Renal pelvis (tissue), 12 donors: ENCODE data around the gene CCNC. TPM values are rescaled to one million over a fixed set of nuclear protein-coding genes. Genes with fewer than 3 reads are reported as not detected.

Source experiments
- DNase-seq: peaks from one replicate; pipeline ENCODE4 v3.0.0-alpha.2; 2013
- long read RNA-seq, 16 experiments: transcript quantifications; one replicate each; lab custom pipeline, GENCODE V29; 2026
- polyA plus RNA-seq, 3 donors: library from polyadenylated mRNA; unstranded; fragments of 120-200 nt; gene quantifications; one replicate each; pipeline ENCODE4 v1.2.1, GENCODE V29; 2013; ENCODE audit not compliant: insufficient read length in 3 of 3

CCNC gene, protein sequence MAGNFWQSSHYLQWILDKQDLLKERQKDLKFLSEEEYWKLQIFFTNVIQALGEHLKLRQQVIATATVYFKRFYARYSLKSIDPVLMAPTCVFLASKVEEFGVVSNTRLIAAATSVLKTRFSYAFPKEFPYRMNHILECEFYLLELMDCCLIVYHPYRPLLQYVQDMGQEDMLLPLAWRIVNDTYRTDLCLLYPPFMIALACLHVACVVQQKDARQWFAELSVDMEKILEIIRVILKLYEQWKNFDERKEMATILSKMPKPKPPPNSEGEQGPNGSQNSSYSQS
- polyA plus RNA-seq: 10 to 100 TPM; 70.5 to 89.3 (median 85.9) TPM
- long read RNA-seq, donor 1, transcript CCNC-210 (12 exons, 2,473 nt): major isoform, 29 of 32 reads
- long read RNA-seq, donor 1, partial matches to known transcripts: 0 of 32 reads
- long read RNA-seq, donor 1, other reads (novel, unspliced or antisense): 0 of 32 reads
- long read RNA-seq, donor 2, transcript CCNC-210 (12 exons, 2,473 nt): major isoform, 25 of 33 reads
- long read RNA-seq, donor 2, partial matches to known transcripts: 0 of 33 reads
- long read RNA-seq, donor 2, other reads (novel, unspliced or antisense): 0 of 33 reads
- long read RNA-seq, donor 3, transcript CCNC-210 (12 exons, 2,473 nt): major isoform, 22 of 27 reads
- long read RNA-seq, donor 3, partial matches to known transcripts: 0 of 27 reads
- long read RNA-seq, donor 3, other reads (novel, unspliced or antisense): 0 of 27 reads
- long read RNA-seq, donor 4, transcript CCNC-210 (12 exons, 2,473 nt): major isoform, 16 of 17 reads
- long read RNA-seq, donor 4, partial matches to known transcripts: 0 of 17 reads
- long read RNA-seq, donor 4, other reads (novel, unspliced or antisense): 0 of 17 reads
- long read RNA-seq, donor 5, transcript CCNC-210 (12 exons, 2,473 nt): major isoform, 14 of 15 reads
- long read RNA-seq, donor 5, partial matches to known transcripts: 0 of 15 reads
- long read RNA-seq, donor 5, other reads (novel, unspliced or antisense): 0 of 15 reads
- long read RNA-seq, donor 6, transcript CCNC-210 (12 exons, 2,473 nt): major isoform, 16 of 53 reads
- long read RNA-seq, donor 6, partial matches to known transcripts: 35 of 53 reads
- long read RNA-seq, donor 6, other reads (novel, unspliced or antisense): 0 of 53 reads
- long read RNA-seq, donor 7, transcript CCNC-210 (12 exons, 2,473 nt): major isoform, 24 of 29 reads
- long read RNA-seq, donor 7, partial matches to known transcripts: 0 of 29 reads
- long read RNA-seq, donor 7, other reads (novel, unspliced or antisense): 0 of 29 reads
- long read RNA-seq, donor 8, transcript CCNC-210 (12 exons, 2,473 nt): major isoform, 8 of 10 reads
- long read RNA-seq, donor 8, partial matches to known transcripts: 0 of 10 reads
- long read RNA-seq, donor 8, other reads (novel, unspliced or antisense): 0 of 10 reads
- long read RNA-seq, donor 9, transcript CCNC-210 (12 exons, 2,473 nt): major isoform, 24 of 34 reads
- long read RNA-seq, donor 9, partial matches to known transcripts: 0 of 34 reads
- long read RNA-seq, donor 9, other reads (novel, unspliced or antisense): 5 of 34 reads
- long read RNA-seq, donor 10, transcript CCNC-210 (12 exons, 2,473 nt): major isoform, 14 of 22 reads
- long read RNA-seq, donor 10, partial matches to known transcripts: 0 of 22 reads
- long read RNA-seq, donor 10, other reads (novel, unspliced or antisense): 0 of 22 reads
- long read RNA-seq, donor 11, transcript CCNC-210 (12 exons, 2,473 nt): major isoform, 11 of 13 reads
- long read RNA-seq, donor 11, partial matches to known transcripts: 0 of 13 reads
- long read RNA-seq, donor 11, other reads (novel, unspliced or antisense): 0 of 13 reads
- long read RNA-seq, donor 12, transcript CCNC-210 (12 exons, 2,473 nt): major isoform, 25 of 36 reads
- long read RNA-seq, donor 12, partial matches to known transcripts: 5 of 36 reads
- long read RNA-seq, donor 12, other reads (novel, unspliced or antisense): 0 of 36 reads
- long read RNA-seq, donor 13, transcript CCNC-210 (12 exons, 2,473 nt): major isoform, 6 of 7 reads
- long read RNA-seq, donor 13, partial matches to known transcripts: 0 of 7 reads
- long read RNA-seq, donor 13, other reads (novel, unspliced or antisense): 0 of 7 reads
- long read RNA-seq, donor 14, transcript CCNC-210 (12 exons, 2,473 nt): major isoform, 18 of 31 reads
- long read RNA-seq, donor 14, partial matches to known transcripts: 0 of 31 reads
- long read RNA-seq, donor 14, other reads (novel, unspliced or antisense): 0 of 31 reads
- long read RNA-seq, donor 15, transcript CCNC-210 (12 exons, 2,473 nt): major isoform, 17 of 23 reads
- long read RNA-seq, donor 15, partial matches to known transcripts: 0 of 23 reads
- long read RNA-seq, donor 15, other reads (novel, unspliced or antisense): 0 of 23 reads
- long read RNA-seq, donor 16, transcript CCNC-210 (12 exons, 2,473 nt): major isoform, 24 of 30 reads
- long read RNA-seq, donor 16, partial matches to known transcripts: 0 of 30 reads
- long read RNA-seq, donor 16, other reads (novel, unspliced or antisense): 0 of 30 reads

DNA sequence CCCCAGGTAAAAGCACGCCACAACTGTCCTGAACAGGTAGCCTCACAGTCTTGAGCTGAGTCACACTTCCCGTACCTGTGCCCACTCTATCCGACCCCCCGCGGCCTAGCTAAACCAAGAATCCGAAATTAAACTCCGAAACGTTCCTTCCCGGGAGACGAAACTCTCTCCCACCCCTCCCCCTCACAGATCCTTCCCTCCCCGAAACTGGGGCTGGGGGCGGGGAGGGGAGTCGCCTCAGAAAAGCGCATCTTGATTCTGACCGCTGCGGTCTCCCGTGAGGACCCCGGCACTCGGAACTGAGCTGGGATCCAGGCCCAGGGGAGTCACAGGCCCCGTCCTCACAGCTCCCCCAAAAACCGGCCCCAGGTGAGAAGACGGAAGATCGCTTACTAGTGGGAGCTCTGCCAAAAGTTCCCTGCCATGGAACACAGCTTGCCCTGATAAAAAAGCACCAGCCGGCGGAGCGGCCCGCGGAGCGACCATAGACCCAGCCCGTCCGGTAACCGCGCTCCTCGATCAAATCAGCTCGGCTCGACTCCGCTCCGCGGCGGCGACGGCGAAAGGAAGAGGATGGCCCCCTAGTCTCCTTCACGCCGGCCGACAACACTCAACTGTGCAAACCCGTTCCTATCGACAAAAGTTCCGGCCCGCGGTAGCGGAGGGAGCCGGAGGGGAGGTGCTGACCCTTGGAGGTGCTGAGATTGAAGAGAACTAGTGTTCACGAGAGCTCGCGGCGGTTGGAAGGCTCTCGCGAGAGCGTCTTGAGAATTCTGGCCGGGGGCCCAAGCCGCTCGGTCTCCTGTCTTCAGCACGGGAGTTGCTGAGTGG is at the start of gene CCNC:
Gene CCNC (minus strand): TSS at position 558 of the 831 bp plus-strand sequence. CDS start 133 bp downstream, at position 425.
- peak; percentile 96 for DNase-seq

GRCh38 chr6:99617131-99617530 is 48.7 kb upstream of the CCNC start:
- no peak for DNase-seq

GRCh38 chr6:99614430-99615186 is 46.1 kb upstream of the CCNC start:
- DNase-seq: no peak

DNA sequence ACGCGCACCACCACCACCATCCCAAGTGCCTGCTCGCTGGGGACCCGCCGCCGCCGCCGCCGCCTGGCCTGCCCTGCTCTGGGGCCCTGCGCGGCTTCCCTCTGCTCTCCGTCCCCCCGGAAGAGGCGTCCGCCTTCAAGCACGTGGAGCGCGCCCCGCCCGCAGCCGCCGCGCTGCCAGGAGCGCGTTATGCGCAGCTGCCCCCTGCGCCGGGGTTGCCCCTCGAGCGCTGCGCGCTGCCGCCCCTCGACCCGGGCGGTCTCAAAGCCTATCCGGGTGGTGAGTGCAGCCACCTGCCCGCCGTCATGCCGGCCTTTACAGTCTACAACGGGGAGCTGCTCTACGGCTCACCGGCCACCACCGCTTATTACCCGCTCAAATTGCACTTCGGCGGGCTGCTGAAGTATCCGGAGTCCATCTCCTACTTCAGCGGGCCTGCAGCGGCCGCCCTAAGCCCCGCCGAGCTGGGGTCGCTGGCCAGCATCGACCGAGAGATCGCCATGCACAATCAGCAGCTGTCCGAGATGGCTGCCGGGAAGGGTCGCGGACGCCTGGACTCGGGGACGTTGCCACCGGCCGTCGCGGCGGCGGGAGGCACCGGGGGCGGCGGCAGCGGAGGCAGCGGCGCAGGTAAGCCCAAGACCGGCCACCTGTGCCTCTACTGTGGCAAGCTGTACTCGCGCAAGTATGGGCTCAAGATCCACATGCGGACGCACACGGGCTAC is 45.4 kb upstream of the CCNC start:
- DNase-seq: no peak

GRCh38 chr6:99613409-99613704 is 44.9 kb upstream of the CCNC start:
- DNase-seq: no peak

- no peak for DNase-seq
These were observed 44.3 kb upstream of the CCNC start for GRCh38 chr6:99612551-99613408.

DNA sequence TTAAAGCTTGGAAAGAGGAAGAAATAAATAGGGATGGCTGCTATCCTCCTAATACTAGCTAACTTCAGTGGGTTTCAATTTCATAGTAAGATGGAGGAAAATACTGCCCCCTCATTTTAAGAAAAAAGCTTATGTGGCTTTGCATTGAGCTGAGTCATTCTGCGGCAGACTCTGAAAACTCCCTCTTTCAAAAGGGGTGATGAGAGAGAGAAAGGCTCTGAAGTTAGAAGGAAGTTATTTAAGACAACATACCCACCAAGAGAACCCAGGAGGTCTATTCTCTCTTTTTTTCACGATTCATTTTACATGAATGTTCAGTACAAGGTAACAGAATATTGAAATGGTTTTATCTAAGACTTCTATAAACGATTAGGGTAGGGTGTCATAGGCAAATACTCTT is 42.7 kb upstream of the CCNC start:
- DNase-seq: no peak

- DNase-seq: no peak
These were observed 41.5 kb upstream of the CCNC start for GRCh38 chr6:99609905-99610489.

GRCh38 chr6:99608886-99609482 is 40.5 kb upstream of the CCNC start:
- no peak for DNase-seq

DNA sequence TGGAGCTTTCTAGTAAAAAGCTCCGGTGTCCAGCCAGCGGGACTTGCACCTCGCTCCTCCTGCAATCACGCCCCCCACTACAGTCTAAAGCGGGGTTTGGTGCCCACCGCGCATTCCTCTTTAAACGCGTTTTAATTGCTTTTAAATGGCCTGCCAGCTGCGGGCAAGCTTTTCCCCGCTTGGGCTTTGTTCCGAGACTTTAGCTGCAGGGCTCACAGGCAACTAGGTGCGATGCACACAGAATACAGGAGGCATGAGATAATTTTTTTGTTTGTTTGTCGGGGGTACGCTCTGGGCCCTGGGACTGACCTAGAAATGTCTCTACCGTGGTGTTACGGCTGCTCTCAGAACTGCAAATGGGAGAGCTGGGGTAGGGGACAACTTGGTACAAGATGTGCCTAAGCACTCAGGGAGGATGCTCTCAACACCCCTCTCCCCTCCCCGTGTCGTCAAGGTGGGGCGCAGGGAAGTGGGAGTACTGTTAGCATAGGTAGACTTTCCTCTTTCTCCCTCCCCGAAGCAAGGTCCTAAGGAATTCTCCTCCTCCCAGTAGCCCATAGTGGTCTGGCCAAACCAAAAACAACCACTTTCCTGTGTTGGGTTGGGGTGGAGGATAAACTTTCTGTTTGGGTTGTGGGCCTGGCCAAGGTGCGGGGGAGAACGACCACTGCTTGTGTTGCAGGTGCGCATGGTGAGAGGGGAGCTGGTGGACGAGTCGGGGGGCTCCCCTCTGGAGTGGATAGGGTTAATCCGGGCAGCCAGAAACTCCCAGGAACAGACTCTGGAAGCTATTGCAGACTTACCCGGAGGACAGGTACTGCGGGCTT is 39.8 kb upstream of the CCNC start:
- no peak for DNase-seq

DNA sequence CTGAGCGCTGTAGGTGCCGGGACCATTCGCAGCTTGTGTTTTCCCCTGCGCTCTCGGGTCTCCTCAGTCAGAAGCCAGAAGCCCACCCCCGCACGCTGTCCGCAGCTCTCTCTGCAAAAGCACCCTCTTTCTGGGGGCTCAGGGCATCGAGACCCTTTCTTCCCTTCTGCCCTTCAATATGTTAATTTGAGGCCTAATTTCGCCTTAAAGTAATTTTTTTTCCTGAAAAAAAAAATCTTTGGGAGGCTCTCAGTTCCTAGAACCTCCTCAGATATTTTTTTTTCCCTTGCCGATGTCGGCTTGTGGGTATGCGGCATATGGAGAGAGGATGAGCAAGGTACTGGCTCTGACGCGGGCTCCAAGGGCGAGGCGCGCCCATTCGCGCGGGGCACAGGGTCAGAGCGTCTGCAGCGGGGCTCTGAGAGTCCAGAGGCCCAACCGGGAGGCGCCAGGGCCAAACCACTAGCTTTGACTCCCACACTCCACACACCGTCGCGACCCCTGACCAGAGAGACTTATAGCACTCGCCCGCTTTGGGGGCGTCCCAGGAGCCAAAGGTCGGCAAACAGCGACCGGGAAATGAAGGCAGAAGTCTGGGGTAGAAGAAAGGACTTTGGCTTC is 39.1 kb upstream of the CCNC start:
- no peak for DNase-seq

GRCh38 chr6:99606656-99607415 is 38.4 kb upstream of the CCNC start, which contains the start of gene PRDM13:
TSS of gene PRDM13 (plus strand) at chr6:99606833. CDS start at chr6:99607035, 202 bp downstream.
- no peak for DNase-seq
